Esophagus muscularis mucosa (tissue), 4 donors: ENCODE results near the gene OSBPL10. TPM values are rescaled to one million over a fixed set of nuclear protein-coding genes. Genes with fewer than 3 reads are reported as not detected.

Source experiments
- DNase-seq: peaks from one replicate; pipeline ENCODE4 v3.0.0-alpha.2; 2017; ENCODE audit errors: extremely low spot score
- H3K27ac ChIP-seq, 4 donors: fragments of 200-600 bp; sonication (generic); replicated peaks in 1 of 4; 1 replicate in 3 of 4; 2 replicates in 1 of 4; pipeline ENCODE4 v1.5.1; 2016 to 2019; ENCODE audit warnings: mild to moderate bottlenecking in 1 of 4
- H3K27me3 ChIP-seq, 4 donors: fragments of 200-600 bp; sonication (generic); one replicate each; pipeline versions ENCODE4 v1.5.1 to v1.6.0; 2016 to 2019
- H3K36me3 ChIP-seq, 4 donors: fragments of 200-600 bp; sonication (generic); one replicate each; pipeline ENCODE4 v1.5.1; 2016 to 2019
- H3K4me1 ChIP-seq, 4 donors: fragments of 200-600 bp; sonication (generic); one replicate each; pipeline ENCODE4 v1.5.1; 2016 to 2019
- H3K4me3 ChIP-seq, 4 donors: fragments of 200-600 bp; sonication (generic); 1 replicate in 2 of 4; 2 replicates in 2 of 4; pipeline ENCODE4 v1.5.1; 2016 to 2019; ENCODE audit warnings: mild to moderate bottlenecking in 4 of 4, moderate library complexity in 1 of 4
- H3K9me3 ChIP-seq, 4 donors: fragments of 200-600 bp; sonication (generic); 1 replicate in 3 of 4; 2 replicates in 1 of 4; pipeline ENCODE4 v1.5.1; 2016 to 2019
- CTCF ChIP-seq, 3 experiments: fragments of 200-600 bp in 2 of 3; fragments of 450-650 bp in 1 of 3; sonication (generic) in 2 of 3; IDR thresholded peaks; one replicate each; pipeline ENCODE4 v1.5.1; 2017 to 2019; ENCODE audit warnings: antibody characterized with exemption in 3 of 3, mild to moderate bottlenecking in 2 of 3, moderate library complexity in 1 of 3
- EP300 ChIP-seq: sonication (generic); formaldehyde crosslinking; IDR thresholded peaks from one replicate; pipeline ENCODE4 v1.6.1; 2017; ENCODE audit warnings: antibody characterized with exemption
- POLR2A ChIP-seq: fragments of 450-650 bp; IDR thresholded peaks from one replicate; pipeline ENCODE4 v1.6.1; 2017; ENCODE audit warnings: antibody characterized with exemption, moderate library complexity, mild to moderate bottlenecking, low read depth
- POLR2AphosphoS5 ChIP-seq, 2 donors: sonication (generic); formaldehyde crosslinking; IDR thresholded peaks; one replicate each; pipeline ENCODE4 v1.6.1; 2017; ENCODE audit warnings: antibody characterized with exemption in 2 of 2
- WGBS: methylation state at CpG from one replicate; pipeline ENCODE4 v1.1.5; 2018; 5-methylcytosine and 5-hydroxymethylcytosine counted together
- intact Hi-C: fragments of 100-400 bp; cut with DNase I; formaldehyde crosslinking; loops from one replicate; pipeline ENCODE4 v1.15.1; 2023
- total RNA-seq, 4 donors: library from RNA; depleted of rRNA; stranded (reverse); fragments of >200 nt; gene quantifications; one replicate each; pipeline versions ENCODE4 v1.1.0 to v1.2.1, GENCODE V29; 2016

OSBPL10 gene
- total RNA-seq, 4 donors from 2014 or later: 6.3 to 12.2 (median 7.6) TPM

- Histone ChIP-seq H3K4me1 (no peaks in the 10 kb centered on the region), H3K36me3 (no peaks in the 10 kb centered on the region), H3K4me3 (no peak overlapping the region), H3K27me3 (no peaks in the 10 kb centered on the region), H3K27ac (no peak overlapping the region), H3K9me3 (no peaks in the 10 kb centered on the region)
- TF ChIP-seq POLR2A (no peak), EP300 (no peak), CTCF (IDR thresholded peaks at IDR 0.05) (no peak), POLR2AphosphoS5 (IDR thresholded peaks at IDR 0.05) (no peak)
- WGBS: 96% methylated on average over 4 of the region's 4 CpGs
- DNase-seq: no peak
- intact Hi-C loops: no loop called here
These were observed 180.6 kb downstream of the OSBPL10 start for GRCh38 chr3:31800436-31800835.

- Histone ChIP-seq H3K4me1 (no peaks in the 10 kb centered on the region), H3K4me3 (no peak overlapping the region), H3K36me3 (no peaks in the 10 kb centered on the region), H3K9me3 (no peaks in the 10 kb centered on the region), H3K27ac (no peak overlapping the region), H3K27me3 (no peaks in the 10 kb centered on the region)
- no peak for DNase-seq
- 100% methylated on average over 2 of the region's 4 CpGs for WGBS
- TF ChIP-seq EP300: no peak
- TF ChIP-seq CTCF (IDR thresholded peaks at IDR 0.05): no peak
- TF ChIP-seq POLR2AphosphoS5 (IDR thresholded peaks at IDR 0.05): no peak
- TF ChIP-seq POLR2A: no peak
- intact Hi-C loops: no loop called here
These were observed 182.2 kb downstream of the OSBPL10 start for GRCh38 chr3:31798840-31799239.

GRCh38 chr3:31793821-31794220 lies 187.2 kb downstream of the OSBPL10 start:
- Histone ChIP-seq H3K4me1 (peaks cover 0 to 15% (median 9%) of the 10 kb centered on the region in 4 donors), H3K4me3 (no peak overlapping the region), H3K27me3 (no peaks in the 10 kb centered on the region), H3K9me3 (no peaks in the 10 kb centered on the region), H3K36me3 (no peaks in the 10 kb centered on the region), H3K27ac (no peak overlapping the region)
- WGBS: 89% methylated on average over 4 of the region's 4 CpGs
- no peak for TF ChIP-seq CTCF (IDR thresholded peaks at IDR 0.05)
- no peak for TF ChIP-seq EP300
- no peak for TF ChIP-seq POLR2AphosphoS5 (IDR thresholded peaks at IDR 0.05)
- no peak for TF ChIP-seq POLR2A
- no peak for DNase-seq
- intact Hi-C loops: no loop called here

- TF ChIP-seq CTCF (IDR thresholded peaks at IDR 0.05): no peak
- TF ChIP-seq EP300: no peak
- TF ChIP-seq POLR2AphosphoS5 (IDR thresholded peaks at IDR 0.05): no peak
- TF ChIP-seq POLR2A: no peak
- Histone ChIP-seq H3K4me3 (no peak overlapping the region), H3K36me3 (no peaks in the 10 kb centered on the region), H3K9me3 (no peaks in the 10 kb centered on the region), H3K27me3 (no peaks in the 10 kb centered on the region), H3K4me1 (peaks cover 0 to 15% (median 9%) of the 10 kb centered on the region in 4 donors), H3K27ac (no peak overlapping the region)
- intact Hi-C loops: no loop called here
- DNase-seq: no peak
- WGBS: 64% methylated on average over 2 of the region's 2 CpGs
These were observed 190.0 kb downstream of the OSBPL10 start for GRCh38 chr3:31791090-31791430.
